ENCODE results near the gene CDKAL1. TPM values are rescaled to one million over a fixed set of nuclear protein-coding genes. Genes with fewer than 3 reads are reported as not detected.
"Not testable (repeated sequence)": the region's sequence is repeated elsewhere in the genome, so short reads cannot be mapped to it uniquely, and the experiment has no call there.

CDKAL1 gene
- total RNA-seq, 1 donor from 2014 or later = 14.8 TPM

GRCh38 chr6:20605061-20605460, 70.8 kb downstream of the CDKAL1 start:
- Mint-ChIP-seq H3K27me3 (ENCODE audit: unreplicated experiment) (no peaks in the 10 kb centered on the region), H3K9me3 (ENCODE audit: unreplicated experiment) (peaks cover 4% of the 10 kb centered on the region), H3K27ac (ENCODE audit: unreplicated experiment) (no peak overlapping the region), H3K4me3 (ENCODE audit: unreplicated experiment) (no peak overlapping the region), H3K36me3 (ENCODE audit: unreplicated experiment) (no peaks in the 10 kb centered on the region), H3K4me1 (ENCODE audit: unreplicated experiment) (peaks cover 6% of the 10 kb centered on the region)
- TF ChIP-seq, protein P1, sequence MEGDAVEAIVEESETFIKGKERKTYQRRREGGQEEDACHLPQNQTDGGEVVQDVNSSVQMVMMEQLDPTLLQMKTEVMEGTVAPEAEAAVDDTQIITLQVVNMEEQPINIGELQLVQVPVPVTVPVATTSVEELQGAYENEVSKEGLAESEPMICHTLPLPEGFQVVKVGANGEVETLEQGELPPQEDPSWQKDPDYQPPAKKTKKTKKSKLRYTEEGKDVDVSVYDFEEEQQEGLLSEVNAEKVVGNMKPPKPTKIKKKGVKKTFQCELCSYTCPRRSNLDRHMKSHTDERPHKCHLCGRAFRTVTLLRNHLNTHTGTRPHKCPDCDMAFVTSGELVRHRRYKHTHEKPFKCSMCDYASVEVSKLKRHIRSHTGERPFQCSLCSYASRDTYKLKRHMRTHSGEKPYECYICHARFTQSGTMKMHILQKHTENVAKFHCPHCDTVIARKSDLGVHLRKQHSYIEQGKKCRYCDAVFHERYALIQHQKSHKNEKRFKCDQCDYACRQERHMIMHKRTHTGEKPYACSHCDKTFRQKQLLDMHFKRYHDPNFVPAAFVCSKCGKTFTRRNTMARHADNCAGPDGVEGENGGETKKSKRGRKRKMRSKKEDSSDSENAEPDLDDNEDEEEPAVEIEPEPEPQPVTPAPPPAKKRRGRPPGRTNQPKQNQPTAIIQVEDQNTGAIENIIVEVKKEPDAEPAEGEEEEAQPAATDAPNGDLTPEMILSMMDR (IDR thresholded peaks at IDR 0.05) = no peak
- DNase-seq (ENCODE audit: extremely low spot score, unreplicated experiment) = no peak

- Mint-ChIP-seq H3K36me3 (ENCODE audit: unreplicated experiment) (no peaks in the 10 kb centered on the region), H3K4me1 (ENCODE audit: unreplicated experiment) (peaks cover 9% of the 10 kb centered on the region), H3K4me3 (ENCODE audit: unreplicated experiment) (no peak overlapping the region), H3K27ac (ENCODE audit: unreplicated experiment) (no peak overlapping the region), H3K27me3 (ENCODE audit: unreplicated experiment) (no peaks in the 10 kb centered on the region), H3K9me3 (ENCODE audit: unreplicated experiment) (peaks cover 7% of the 10 kb centered on the region)
- DNase-seq (ENCODE audit: extremely low spot score, unreplicated experiment) = no peak
- TF ChIP-seq, protein P1 (IDR thresholded peaks at IDR 0.05) = no peak
Measured at GRCh38 chr6:20605581-20605980, 71.3 kb downstream of the CDKAL1 start.

DNA sequence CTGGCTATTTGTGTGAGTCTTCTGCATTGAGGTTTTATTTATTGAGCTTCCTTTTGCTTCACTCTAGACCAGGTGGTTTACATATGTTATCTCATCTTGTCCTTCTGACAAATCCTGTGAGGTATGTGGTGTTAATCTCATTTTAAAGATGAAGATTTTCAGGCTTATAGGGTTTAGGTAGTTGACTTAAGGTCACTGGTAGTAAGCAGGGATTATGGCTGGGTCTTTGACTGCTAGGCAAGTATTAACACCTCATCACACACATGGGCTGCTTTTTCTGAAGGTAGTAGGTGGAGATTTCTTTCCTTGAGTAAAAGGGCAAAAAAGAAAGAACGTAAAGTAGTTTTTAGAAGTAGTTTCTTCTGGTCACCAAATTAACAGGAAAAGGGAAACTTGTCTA, 72.6 kb downstream of the CDKAL1 start:
- Mint-ChIP-seq H3K27ac (ENCODE audit: unreplicated experiment) (no peak overlapping the region), H3K36me3 (ENCODE audit: unreplicated experiment) (no peaks in the 10 kb centered on the region), H3K9me3 (ENCODE audit: unreplicated experiment) (peaks cover 10% of the 10 kb centered on the region), H3K4me3 (ENCODE audit: unreplicated experiment) (no peak overlapping the region), H3K27me3 (ENCODE audit: unreplicated experiment) (no peaks in the 10 kb centered on the region), H3K4me1 (ENCODE audit: unreplicated experiment) (peaks cover 14% of the 10 kb centered on the region)
- no peak for DNase-seq (ENCODE audit: extremely low spot score, unreplicated experiment)
- TF ChIP-seq, protein P1 (IDR thresholded peaks at IDR 0.05) = no peak

DNA sequence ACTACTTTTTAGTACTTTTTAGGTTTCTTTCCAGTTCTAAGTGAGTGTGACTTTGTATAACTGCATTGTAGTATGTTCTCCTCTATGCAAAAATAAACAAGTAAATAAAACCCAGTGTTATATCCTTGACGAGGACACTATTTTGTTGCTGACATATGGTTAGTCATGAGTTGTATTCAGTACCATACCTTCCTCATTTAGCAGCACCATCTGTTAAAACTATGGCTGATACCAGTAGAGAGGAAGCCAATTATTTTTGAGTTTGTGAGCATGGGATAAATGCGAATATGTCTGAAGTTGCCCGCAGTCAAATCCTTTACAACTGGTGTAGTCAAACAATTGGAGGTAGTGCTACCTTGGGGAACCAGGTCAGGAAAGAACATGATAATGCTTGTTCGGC, 74.1 kb downstream of the CDKAL1 start:
- TF ChIP-seq, protein P1 (IDR thresholded peaks at IDR 0.05) = no peak
- peaks cover 10% of the 10 kb centered on the region for H3K9me3 Mint-ChIP-seq (ENCODE audit: unreplicated experiment)
- no peaks in the 10 kb centered on the region for H3K36me3 Mint-ChIP-seq (ENCODE audit: unreplicated experiment)
- DNase-seq (ENCODE audit: extremely low spot score, unreplicated experiment) = no peak
- H3K27me3 Mint-ChIP-seq (ENCODE audit: unreplicated experiment) = no peaks in the 10 kb centered on the region
- peaks cover 16% of the 10 kb centered on the region for H3K4me1 Mint-ChIP-seq (ENCODE audit: unreplicated experiment)
- H3K27ac Mint-ChIP-seq (ENCODE audit: unreplicated experiment) = no peak overlapping the region
- no peak overlapping the region for H3K4me3 Mint-ChIP-seq (ENCODE audit: unreplicated experiment)

DNA sequence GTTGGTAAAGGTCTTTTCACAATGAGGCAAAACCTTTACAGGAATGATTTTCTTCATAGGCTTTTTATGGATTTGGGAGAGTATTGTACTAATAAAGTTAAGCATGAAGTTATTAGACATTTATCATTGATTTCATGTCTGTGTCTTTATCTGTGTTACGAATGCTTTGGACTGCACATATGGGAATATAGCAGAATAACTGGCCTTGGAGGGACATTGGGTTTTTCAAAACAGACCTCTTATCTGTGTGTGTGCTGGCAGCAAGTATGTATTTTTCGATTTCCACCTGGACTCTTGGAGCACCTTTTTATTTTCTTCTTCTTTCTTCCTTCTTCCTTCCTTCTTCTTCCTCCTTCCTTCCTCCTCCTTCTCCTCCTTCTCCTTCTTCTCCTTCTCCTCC, 74.6 kb downstream of the CDKAL1 start:
- TF ChIP-seq, protein P1 (IDR thresholded peaks at IDR 0.05) = no peak
- Mint-ChIP-seq H3K36me3 (ENCODE audit: unreplicated experiment) (peaks cover 1% of the 10 kb centered on the region), H3K4me3 (ENCODE audit: unreplicated experiment) (no peak overlapping the region)

DNA sequence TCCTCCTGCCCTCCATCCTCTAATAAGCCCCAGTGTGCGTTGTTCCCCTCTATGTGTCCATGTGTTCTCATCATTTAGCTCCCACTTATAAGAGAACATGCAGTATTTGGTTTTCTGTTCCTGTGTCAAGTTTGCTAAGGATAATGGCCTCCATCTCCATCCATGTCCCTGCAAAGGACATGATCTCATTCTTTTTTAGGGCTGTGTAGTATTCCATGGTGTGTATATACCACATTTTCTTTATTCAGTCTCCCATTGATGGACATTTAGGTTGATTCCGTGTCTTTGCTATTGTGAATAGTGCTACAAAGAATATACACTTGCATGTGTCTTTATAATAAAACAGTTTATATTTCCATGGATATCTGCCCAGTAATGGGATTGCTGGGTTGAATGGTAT, 75.7 kb downstream of the CDKAL1 start:
- not testable (repeated sequence) for H3K27me3 Mint-ChIP-seq (ENCODE audit: unreplicated experiment); H3K4me3 Mint-ChIP-seq (ENCODE audit: unreplicated experiment); H3K36me3 Mint-ChIP-seq (ENCODE audit: unreplicated experiment); H3K9me3 Mint-ChIP-seq (ENCODE audit: unreplicated experiment); DNase-seq (ENCODE audit: extremely low spot score, unreplicated experiment)
- Mint-ChIP-seq H3K27ac (ENCODE audit: unreplicated experiment) (peak overlapping the region; percentile 23), H3K4me1 (ENCODE audit: unreplicated experiment) (peaks cover 16% of the 10 kb centered on the region)

More for the DNA sequence above, 74.6 kb downstream of the CDKAL1 start:
- Mint-ChIP-seq H3K27ac (ENCODE audit: unreplicated experiment) (no peak overlapping the region), H3K9me3 (ENCODE audit: unreplicated experiment) (peaks cover 10% of the 10 kb centered on the region), H3K4me1 (ENCODE audit: unreplicated experiment) (peaks cover 16% of the 10 kb centered on the region), H3K27me3 (ENCODE audit: unreplicated experiment) (no peaks in the 10 kb centered on the region)
- no peak for DNase-seq (ENCODE audit: extremely low spot score, unreplicated experiment)

Measured in osteocyte (in vitro differentiated cells).